ENCODE results near the gene NPTX1. TPM values are rescaled to one million over a fixed set of nuclear protein-coding genes. Genes with fewer than 3 reads are reported as not detected.
A peak's percentile ranks its signal among the peaks of the same experiment; 100 is the strongest.

The NPTX1 gene
- total and polyA plus RNA-seq, 2 of the 13 experiments (the other 11 are each of a cell fraction or from before 2014, with no cell fraction given): 0.01 TPM; not detected in 1

GRCh38 chr17:80426671-80427326, 49.6 kb downstream of the NPTX1 start (continued):
- TF ChIP-seq ZNF512B (CRISPR knock-in tag; IDR thresholded peaks at IDR 0.05; ENCODE audit: borderline replicate concordance) (no peak), ATF3 (CRISPR knock-in tag; IDR thresholded peaks at IDR 0.05) (peak; percentile 31; the same call in 1 of the 2 replicates), MAZ (IDR thresholded peaks at IDR 0.05; ENCODE audit: borderline replicate concordance, low read depth, low read length) (peak; percentile 65; the same call in 1 of the 2 replicates), MAZ (CRISPR knock-in tag; IDR thresholded peaks at IDR 0.05; ENCODE audit: low read depth) (peak; percentile 80; the same call in 1 of the 2 replicates), SP5 (CRISPR knock-in tag; IDR thresholded peaks at IDR 0.05; ENCODE audit: borderline replicate concordance, low read depth) (0 out of 2 replicates have a peak, but pooled peaks have one; percentile 26), SOX6 (IDR thresholded peaks at IDR 0.05) (no peak), SOX6 (CRISPR knock-in tag; IDR thresholded peaks at IDR 0.05) (peak; percentile 48; the same call in 1 of the 2 replicates), SAP130 (CRISPR knock-in tag; IDR thresholded peaks at IDR 0.05; ENCODE audit: low read depth) (no peak), MXI1 (IDR thresholded peaks at IDR 0.05; ENCODE audit: borderline replicate concordance, low read depth, low read length) (peak; percentile 49; the same call in 1 of the 3 replicates), ZNF577 (CRISPR knock-in tag; IDR thresholded peaks at IDR 0.05; ENCODE audit: borderline replicate concordance, low read depth) (no peak), ZSCAN9 (CRISPR knock-in tag; IDR thresholded peaks at IDR 0.05; ENCODE audit: borderline replicate concordance) (peak; percentile 73; the same call in 1 of the 2 replicates), KDM2A (CRISPR knock-in tag; IDR thresholded peaks at IDR 0.05; ENCODE audit: borderline replicate concordance, low read depth) (peak; percentile 93), CHD4 (IDR thresholded peaks at IDR 0.05; ENCODE audit: borderline replicate concordance, low read length) (no peak), PHB2 (IDR thresholded peaks at IDR 0.05; ENCODE audit: partially characterized antibody) (no peak), STAG1 (CRISPR knock-in tag; IDR thresholded peaks at IDR 0.05) (peak; percentile 100), ZC3H13 (CRISPR knock-in tag; IDR thresholded peaks at IDR 0.05) (no peak), GMEB1 (CRISPR knock-in tag; IDR thresholded peaks at IDR 0.05; ENCODE audit: borderline replicate concordance) (peak; percentile 43; the same call in 1 of the 2 replicates), NCOA2 (CRISPR knock-in tag; IDR thresholded peaks at IDR 0.05) (peak; percentile 36; the same call in 1 of the 2 replicates), MYPOP (CRISPR knock-in tag; IDR thresholded peaks at IDR 0.05) (no peak), ZNF441 (CRISPR knock-in tag; IDR thresholded peaks at IDR 0.05; ENCODE audit: borderline replicate concordance) (no peak), ARNT2 (CRISPR knock-in tag; IDR thresholded peaks at IDR 0.05; ENCODE audit: low read depth) (no peak), ZNF740 (CRISPR knock-in tag; IDR thresholded peaks at IDR 0.05) (0 out of 2 replicates have a peak, but pooled peaks have one; percentile 29), ZNF317 (CRISPR knock-in tag; IDR thresholded peaks at IDR 0.05) (no peak), HES4 (CRISPR knock-in tag; IDR thresholded peaks at IDR 0.05; ENCODE audit: borderline replicate concordance) (peak; percentile 25; the same call in 1 of the 2 replicates)
